Neutrophil (primary cell): Measurements from ENCODE around the gene SLC6A2.

ENCODE experiments used
- H3K27ac ChIP-seq: fragments of 200-600 bp; sonication (generic); 2 replicates; pipeline ENCODE4 v1.5.1; 2016; ENCODE audit warnings: mild to moderate bottlenecking, moderate library complexity
- H3K27me3 ChIP-seq: fragments of 200-600 bp; sonication (generic); 2 replicates; pipeline ENCODE4 v1.6.0; 2016; ENCODE audit warnings: mild to moderate bottlenecking
- H3K36me3 ChIP-seq: fragments of 200-600 bp; sonication (generic); 2 replicates; pipeline ENCODE4 v1.5.1; 2017
- H3K4me1 ChIP-seq, 2 experiments: fragments of 200-600 bp in 1 of 2; sonication (generic) in 1 of 2; 1 replicate in 1 of 2; 2 replicates in 1 of 2; pipeline versions ENCODE4 v1.5.1 to v1.6.1; 2013 to 2016; ENCODE audit warnings: low read depth in 1 of 2, low read length in 1 of 2, mild to moderate bottlenecking in 1 of 2, moderate library complexity in 1 of 2; ENCODE audit not compliant: control insufficient read depth in 1 of 2, insufficient read depth in 1 of 2
- H3K4me3 ChIP-seq, 2 experiments: fragments of 200-600 bp in 1 of 2; sonication (generic) in 1 of 2; 1 replicate in 1 of 2; 2 replicates in 1 of 2; pipeline ENCODE4 v1.5.1; 2013 to 2016; ENCODE audit warnings: low read depth in 1 of 2, low read length in 1 of 2, mild to moderate bottlenecking in 1 of 2, moderate library complexity in 1 of 2
- H3K9me3 ChIP-seq: fragments of 200-600 bp; sonication (generic); 2 replicates; pipeline ENCODE4 v1.5.1; 2016
- TF ChIP-seq, protein P1 (sequence below): fragments of 200-600 bp; sonication (generic); IDR thresholded peaks from 2 replicates; pipeline ENCODE4 v1.5.1; 2016; ENCODE audit warnings: antibody characterized with exemption

SLC6A2 gene

DNA sequence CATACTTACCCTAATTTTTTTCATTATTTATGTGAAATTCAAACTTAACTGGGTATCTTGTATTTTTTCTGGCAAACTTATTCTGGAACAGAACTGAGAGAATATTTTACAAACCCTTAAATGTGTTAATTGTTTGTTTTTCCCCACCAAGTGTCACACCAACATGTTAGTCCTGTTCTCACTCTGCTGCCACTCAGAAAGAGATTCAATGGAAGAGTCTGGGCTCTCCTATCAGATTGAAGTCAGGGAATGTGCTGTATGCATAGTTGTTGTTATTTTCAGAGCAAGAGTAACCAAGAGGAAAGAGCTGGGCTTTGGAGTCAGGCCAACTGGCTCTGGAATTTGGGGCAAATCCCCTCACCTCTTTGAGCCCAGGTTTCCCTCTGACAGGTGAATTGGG, 43.2 kb downstream of the SLC6A2 start:
- H3K36me3 ChIP-seq, result no peaks in the 10 kb centered on the region
- no peaks in the 10 kb centered on the region for H3K4me1 ChIP-seq
- no peak overlapping the region for H3K4me3 ChIP-seq
- H3K27ac ChIP-seq, result no peak overlapping the region
- TF ChIP-seq, protein P1, sequence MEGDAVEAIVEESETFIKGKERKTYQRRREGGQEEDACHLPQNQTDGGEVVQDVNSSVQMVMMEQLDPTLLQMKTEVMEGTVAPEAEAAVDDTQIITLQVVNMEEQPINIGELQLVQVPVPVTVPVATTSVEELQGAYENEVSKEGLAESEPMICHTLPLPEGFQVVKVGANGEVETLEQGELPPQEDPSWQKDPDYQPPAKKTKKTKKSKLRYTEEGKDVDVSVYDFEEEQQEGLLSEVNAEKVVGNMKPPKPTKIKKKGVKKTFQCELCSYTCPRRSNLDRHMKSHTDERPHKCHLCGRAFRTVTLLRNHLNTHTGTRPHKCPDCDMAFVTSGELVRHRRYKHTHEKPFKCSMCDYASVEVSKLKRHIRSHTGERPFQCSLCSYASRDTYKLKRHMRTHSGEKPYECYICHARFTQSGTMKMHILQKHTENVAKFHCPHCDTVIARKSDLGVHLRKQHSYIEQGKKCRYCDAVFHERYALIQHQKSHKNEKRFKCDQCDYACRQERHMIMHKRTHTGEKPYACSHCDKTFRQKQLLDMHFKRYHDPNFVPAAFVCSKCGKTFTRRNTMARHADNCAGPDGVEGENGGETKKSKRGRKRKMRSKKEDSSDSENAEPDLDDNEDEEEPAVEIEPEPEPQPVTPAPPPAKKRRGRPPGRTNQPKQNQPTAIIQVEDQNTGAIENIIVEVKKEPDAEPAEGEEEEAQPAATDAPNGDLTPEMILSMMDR, result no peak
- H3K9me3 ChIP-seq, result no peaks in the 10 kb centered on the region
- H3K27me3 ChIP-seq, result no peaks in the 10 kb centered on the region

GRCh38 chr16:55699616-55700015, 43.8 kb downstream of the SLC6A2 start:
- H3K4me3 ChIP-seq, result no peak overlapping the region
- peaks cover 6% of the 10 kb centered on the region for H3K27me3 ChIP-seq
- TF ChIP-seq, protein P1, result no peak
- H3K27ac ChIP-seq, result no peak overlapping the region
- H3K36me3 ChIP-seq, result no peaks in the 10 kb centered on the region
- H3K4me1 ChIP-seq, result no peaks in the 10 kb centered on the region
- H3K9me3 ChIP-seq, result no peaks in the 10 kb centered on the region

GRCh38 chr16:55700067-55700466, 44.3 kb downstream of the SLC6A2 start:
- Histone ChIP-seq H3K36me3 (no peaks in the 10 kb centered on the region), H3K4me3 (no peak overlapping the region), H3K27ac (no peak overlapping the region), H3K4me1 (no peaks in the 10 kb centered on the region), H3K27me3 (peaks cover 11% of the 10 kb centered on the region), H3K9me3 (no peaks in the 10 kb centered on the region)
- TF ChIP-seq, protein P1, result no peak

- TF ChIP-seq, protein P1, result no peak
- Histone ChIP-seq H3K9me3 (no peaks in the 10 kb centered on the region), H3K4me3 (no peak overlapping the region), H3K36me3 (no peaks in the 10 kb centered on the region), H3K27ac (no peak overlapping the region), H3K27me3 (peaks cover 20% of the 10 kb centered on the region), H3K4me1 (no peaks in the 10 kb centered on the region)
These were observed 45.2 kb downstream of the SLC6A2 start for GRCh38 chr16:55700961-55701360.

GRCh38 chr16:55701442-55702319, 45.9 kb downstream of the SLC6A2 start:
- TF ChIP-seq, protein P1, result no peak
- no peaks in the 10 kb centered on the region for H3K9me3 ChIP-seq
- no peak overlapping the region for H3K27ac ChIP-seq
- no peaks in the 10 kb centered on the region for H3K36me3 ChIP-seq
- peaks cover 25% of the 10 kb centered on the region for H3K27me3 ChIP-seq
- no peaks in the 10 kb centered on the region for H3K4me1 ChIP-seq
- H3K4me3 ChIP-seq, result no peak overlapping the region
